Natural killer cell (primary cell): ENCODE measurements around the gene TRIML2. TPM values are rescaled to one million over a fixed set of nuclear protein-coding genes. Genes with fewer than 3 reads are reported as not detected.

Experiments used
- ATAC-seq, 3 donors: fragments of 150-1000 bp in 2 of 3; fragments of 200-7000 bp in 1 of 3; cut with Tn5 transposase; 1 replicate in 1 of 3; 2 replicates in 2 of 3; pipeline ENCODE4 v1.10.0; 2021; ENCODE audit warnings: mild to moderate bottlenecking in 2 of 3, moderate library complexity in 2 of 3
- DNase-seq, 2 donors: peaks; one replicate each; pipeline versions ENCODE4 v3.0.0 to v3.0.0-alpha.2; 2013 to 2021; ENCODE audit warnings: mixed read lengths in 1 of 2
- H3K27ac ChIP-seq: one replicate; pipeline ENCODE4 v1.5.1; 2013; ENCODE audit warnings: mild to moderate bottlenecking, low read length
- H3K27me3 ChIP-seq: one replicate; pipeline ENCODE4 v1.6.1; 2013; ENCODE audit warnings: low read length; ENCODE audit not compliant: control insufficient read depth, insufficient read depth
- H3K36me3 ChIP-seq: one replicate; pipeline ENCODE4 v1.6.1; 2013; ENCODE audit warnings: low read length; ENCODE audit not compliant: control insufficient read depth, insufficient read depth
- H3K4me1 ChIP-seq: one replicate; pipeline ENCODE4 v1.6.1; 2013; ENCODE audit warnings: low read length; ENCODE audit not compliant: control insufficient read depth, insufficient read depth
- H3K4me3 ChIP-seq: one replicate; pipeline ENCODE4 v1.5.1; 2013; ENCODE audit warnings: low read length
- H3K9me3 ChIP-seq: one replicate; pipeline ENCODE4 v1.6.1; 2013; ENCODE audit warnings: low read length; ENCODE audit not compliant: control insufficient read depth, insufficient read depth
- H3K27ac Mint-ChIP-seq, 2 donors: one replicate each; pipeline ENCODE4 v1.8.0; 2022; ENCODE audit warnings: mild to moderate bottlenecking in 2 of 2, mixed read lengths in 2 of 2, moderate library complexity in 1 of 2
- H3K27me3 Mint-ChIP-seq, 2 donors: one replicate each; pipeline ENCODE4 v1.8.0; 2022; ENCODE audit warnings: low read depth in 2 of 2, mixed read lengths in 2 of 2
- H3K36me3 Mint-ChIP-seq: one replicate; pipeline ENCODE4 v1.8.0; 2022; ENCODE audit warnings: mixed read lengths
- H3K4me1 Mint-ChIP-seq, 2 donors: one replicate each; pipeline ENCODE4 v1.8.0; 2022; ENCODE audit warnings: mixed read lengths in 2 of 2
- H3K4me3 Mint-ChIP-seq: one replicate; pipeline ENCODE4 v1.8.0; 2022; ENCODE audit warnings: mild to moderate bottlenecking, moderate library complexity, mixed read lengths
- H3K9me3 Mint-ChIP-seq, 2 donors: one replicate each; pipeline ENCODE4 v1.8.0; 2022; ENCODE audit warnings: mixed read lengths in 2 of 2
- WGBS: methylation state at CpG from one replicate; pipeline ENCODE4 v1.1.7; 2013; ENCODE audit warnings: missing lambda C conversion rate; ENCODE audit not compliant: insufficient coverage; 5-methylcytosine and 5-hydroxymethylcytosine counted together
- intact Hi-C: fragments of 100-400 bp; cut with micrococcal nuclease; formaldehyde crosslinking; loops from one replicate; pipeline ENCODE4 v1.14.2; 2022
- total RNA-seq, 4 donors: library from RNA; stranded (reverse); fragments of 120-200 nt in 1 of 4; gene quantifications; one replicate each; pipeline versions ENCODE4 v1.2.3 to v1.2.4, GENCODE V29; 2013 to 2022
- TF ChIP-seq, protein P1 (sequence below): fragments of 200-600 bp; IDR thresholded peaks from one replicate; pipeline ENCODE4 v1.8.0; 2022; ENCODE audit warnings: antibody characterized with exemption

Gene TRIML2
- total RNA-seq, 3 donors from 2014 or later (not counting 1 experiment from before 2014, with no cell fraction given): not detected

DNA sequence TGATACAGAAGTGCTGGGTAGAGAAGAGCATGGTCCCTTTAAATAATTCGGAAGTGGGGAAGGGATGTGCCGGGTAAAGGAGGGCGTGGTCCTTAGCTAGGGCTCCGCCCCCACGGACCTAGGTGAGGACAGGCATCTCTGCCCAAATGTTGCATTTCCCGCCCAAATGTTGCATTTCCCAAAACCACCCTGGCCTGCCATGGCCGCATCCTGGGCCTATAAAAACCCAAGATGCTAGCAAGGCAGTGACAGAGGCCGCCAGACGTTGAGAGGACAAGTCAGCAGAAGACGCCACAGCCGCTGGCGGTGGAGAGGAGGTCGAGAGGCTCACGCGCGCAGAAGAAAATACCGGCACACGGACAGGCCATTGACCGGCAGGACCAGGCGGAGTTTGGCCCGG, 67.7 kb downstream of the TRIML2 start:
- H3K9me3 Mint-ChIP-seq: peaks cover 8 to 10% of the 10 kb centered on the region in 2 donors
- intact Hi-C loops: no loop called here
- TF ChIP-seq, protein P1, sequence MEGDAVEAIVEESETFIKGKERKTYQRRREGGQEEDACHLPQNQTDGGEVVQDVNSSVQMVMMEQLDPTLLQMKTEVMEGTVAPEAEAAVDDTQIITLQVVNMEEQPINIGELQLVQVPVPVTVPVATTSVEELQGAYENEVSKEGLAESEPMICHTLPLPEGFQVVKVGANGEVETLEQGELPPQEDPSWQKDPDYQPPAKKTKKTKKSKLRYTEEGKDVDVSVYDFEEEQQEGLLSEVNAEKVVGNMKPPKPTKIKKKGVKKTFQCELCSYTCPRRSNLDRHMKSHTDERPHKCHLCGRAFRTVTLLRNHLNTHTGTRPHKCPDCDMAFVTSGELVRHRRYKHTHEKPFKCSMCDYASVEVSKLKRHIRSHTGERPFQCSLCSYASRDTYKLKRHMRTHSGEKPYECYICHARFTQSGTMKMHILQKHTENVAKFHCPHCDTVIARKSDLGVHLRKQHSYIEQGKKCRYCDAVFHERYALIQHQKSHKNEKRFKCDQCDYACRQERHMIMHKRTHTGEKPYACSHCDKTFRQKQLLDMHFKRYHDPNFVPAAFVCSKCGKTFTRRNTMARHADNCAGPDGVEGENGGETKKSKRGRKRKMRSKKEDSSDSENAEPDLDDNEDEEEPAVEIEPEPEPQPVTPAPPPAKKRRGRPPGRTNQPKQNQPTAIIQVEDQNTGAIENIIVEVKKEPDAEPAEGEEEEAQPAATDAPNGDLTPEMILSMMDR: no peak
- DNase-seq (no peak), ATAC-seq (no peak)
- Histone ChIP-seq H3K27me3 (no peaks in the 10 kb centered on the region), H3K36me3 (no peaks in the 10 kb centered on the region), H3K9me3 (peaks cover 17% of the 10 kb centered on the region), H3K4me1 (no peaks in the 10 kb centered on the region), H3K4me3 (no peak overlapping the region), H3K27ac (no peak overlapping the region)
- no peaks in the 10 kb centered on the region for H3K4me1 Mint-ChIP-seq
- H3K27ac Mint-ChIP-seq: no peak overlapping the region
- 89% methylated on average over 21 of the region's 21 CpGs for WGBS
- H3K27me3 Mint-ChIP-seq: no peaks in the 10 kb centered on the region
- no peaks in the 10 kb centered on the region for H3K36me3 Mint-ChIP-seq
- H3K4me3 Mint-ChIP-seq: no peak overlapping the region

Other genes with a start within 250 kb of the TRIML2 start
- not detected for gene ZFP42, start 113.8 kb downstream of the TRIML2 start, total RNA-seq
- gene TRIML1, start 29.8 kb upstream of the TRIML2 start, total RNA-seq: not detected